Lung (tissue), 12 donors: ENCODE measurements around the gene HCN3. TPM values are rescaled to one million over a fixed set of nuclear protein-coding genes. Genes with fewer than 3 reads are reported as not detected.
A peak's percentile ranks its signal among the peaks of the same experiment; 100 is the strongest.

Experiments used
- ATAC-seq: fragments of 200-7000 bp; cut with Tn5 transposase; one replicate; pipeline ENCODE4 v1.9.1; 2020; ENCODE audit warnings: moderate number of reproducible peaks; ENCODE audit not compliant: insufficient read depth, low FRiP score
- DNase-seq, 3 donors: peaks; one replicate each; pipeline ENCODE4 v3.0.0-alpha.2; 2013 to 2017
- H3K27ac ChIP-seq, 2 donors: one replicate each; pipeline ENCODE4 v1.5.1; 2013; ENCODE audit warnings: mild to moderate bottlenecking in 2 of 2, moderate library complexity in 2 of 2, control low read depth in 1 of 2, inconsistent platforms in 1 of 2, low read depth in 1 of 2, low read length in 1 of 2
- H3K27me3 ChIP-seq, 3 donors: one replicate each; pipeline ENCODE4 v1.5.1; 2013; ENCODE audit warnings: low read length in 2 of 3; ENCODE audit not compliant: control insufficient read depth in 3 of 3, insufficient read depth in 3 of 3
- H3K36me3 ChIP-seq, 4 donors: one replicate each; pipeline ENCODE4 v1.5.1; 2013; ENCODE audit warnings: low read length in 4 of 4, mild to moderate bottlenecking in 1 of 4, moderate library complexity in 1 of 4; ENCODE audit not compliant: control insufficient read depth in 4 of 4, insufficient read depth in 4 of 4
- H3K4me1 ChIP-seq, 5 donors: one replicate each; pipeline ENCODE4 v1.5.1; 2013; ENCODE audit warnings: low read length in 5 of 5, mild to moderate bottlenecking in 2 of 5, moderate library complexity in 1 of 5; ENCODE audit not compliant: control insufficient read depth in 5 of 5, insufficient read depth in 5 of 5
- H3K4me3 ChIP-seq: one replicate; pipeline ENCODE4 v1.5.1; 2013; ENCODE audit warnings: mild to moderate bottlenecking, control low read depth, moderate library complexity
- H3K9ac ChIP-seq, 2 donors: one replicate each; pipeline ENCODE4 v1.5.1; 2013; ENCODE audit warnings: low read length in 2 of 2, control low read depth in 1 of 2; ENCODE audit not compliant: insufficient read depth in 1 of 2
- H3K9me3 ChIP-seq, 4 donors: one replicate each; pipeline ENCODE4 v1.5.1; 2013; ENCODE audit warnings: low read length in 3 of 4, mild to moderate bottlenecking in 1 of 4, moderate library complexity in 1 of 4; ENCODE audit not compliant: control insufficient read depth in 4 of 4, insufficient read depth in 3 of 4
- CTCF ChIP-seq: IDR thresholded peaks from 2 replicates; pipeline ENCODE4 v1.5.1; 2012; ENCODE audit warnings: mild to moderate bottlenecking; ENCODE audit errors: control extremely low read depth, extremely low read depth
- WGBS, 2 donors: extraction: QIAGEN DNeasy Blood & Tissue Kit; methylation state at CpG; one replicate each; pipeline ENCODE4 v1.1.7; 2013; 5-methylcytosine and 5-hydroxymethylcytosine counted together
- polyA plus RNA-seq, 2 donors: library from polyadenylated mRNA; stranded (reverse); fragments of 200-250 nt; gene quantifications; one replicate each; pipeline ENCODE4 v1.2.1, GENCODE V29; 2013
- total RNA-seq, 2 donors: library from RNA; depleted of rRNA in 1 of 2; stranded (reverse); fragments of >200 nt in 1 of 2; gene quantifications; one replicate each; pipeline ENCODE4 v1.2.1, GENCODE V29; 2014 to 2021
- donor health status: control.
- donor health status: control.
- donor health status: Bipolar disorder and iron deficiency.
- donor health status: healthy.
- donor health status: DM: yes; HTN: yes; CAD: no.

The HCN3 gene
- total and polyA plus RNA-seq, 4 donors: 1.0 to 4.7 (median 2.2) TPM

- H3K9me3 ChIP-seq: no peaks in the 10 kb centered on the region
- peak in 2 of 3 donors; percentile 38 to 60 for DNase-seq
- peaks cover 0 to 17% (median 6%) of the 10 kb centered on the region in 4 donors for H3K36me3 ChIP-seq
- H3K4me3 ChIP-seq: peak overlapping the region; percentile 85
- no peak for ATAC-seq
- H3K27ac ChIP-seq: peak overlapping the region; percentile 87 to 90
- no peaks in the 10 kb centered on the region for H3K27me3 ChIP-seq
- peak overlapping the region; percentile 86 to 90 for H3K9ac ChIP-seq
- TF ChIP-seq CTCF: no peak
- 6 to 9% methylated on average over 11 of the region's 11 CpGs for WGBS, 2 donors
- peaks cover 0 to 13% (median 3%) of the 10 kb centered on the region in 5 donors for H3K4me1 ChIP-seq
Measured at GRCh38 chr1:155309423-155310021, 32.3 kb downstream of the HCN3 start.

GRCh38 chr1:155313261-155313660, 36.0 kb downstream of the HCN3 start:
- Histone ChIP-seq H3K9ac (no peak overlapping the region), H3K36me3 (peaks cover 2 to 22% (median 9%) of the 10 kb centered on the region in 4 donors), H3K4me1 (peaks cover 0 to 13% (median 3%) of the 10 kb centered on the region in 5 donors), H3K4me3 (no peak overlapping the region), H3K27me3 (no peaks in the 10 kb centered on the region), H3K27ac (no peak overlapping the region), H3K9me3 (no peaks in the 10 kb centered on the region)
- DNase-seq: no peak
- WGBS, 2 donors: 87 to 89% methylated on average over 8 of the region's 8 CpGs
- TF ChIP-seq CTCF: no peak
- ATAC-seq: no peak

GRCh38 chr1:155316922-155317321, 39.7 kb downstream of the HCN3 start:
- Histone ChIP-seq H3K4me3 (no peak overlapping the region), H3K9ac (no peak overlapping the region), H3K27ac (no peak overlapping the region), H3K36me3 (peaks cover 5 to 27% (median 18%) of the 10 kb centered on the region in 4 donors), H3K27me3 (no peaks in the 10 kb centered on the region), H3K9me3 (no peaks in the 10 kb centered on the region), H3K4me1 (peaks cover 0 to 23% (median 8%) of the 10 kb centered on the region in 5 donors)
- 90 to 94% methylated on average over 3 of the region's 3 CpGs for WGBS, 2 donors
- no peak for TF ChIP-seq CTCF
- ATAC-seq (no peak), DNase-seq (no peak)

GRCh38 chr1:155318082-155318481, 40.8 kb downstream of the HCN3 start:
- no peak for DNase-seq

More at GRCh38 chr1:155318082-155318481, 40.8 kb downstream of the HCN3 start:
- no peaks in the 10 kb centered on the region for H3K9me3 ChIP-seq
- H3K36me3 ChIP-seq: peaks cover 2 to 22% (median 15%) of the 10 kb centered on the region in 4 donors
- peaks cover 0 to 30% (median 12%) of the 10 kb centered on the region in 5 donors for H3K4me1 ChIP-seq
- H3K4me3 ChIP-seq: no peak overlapping the region
- no peak overlapping the region for H3K27ac ChIP-seq
- H3K27me3 ChIP-seq: no peaks in the 10 kb centered on the region
- 96% methylated on average over 9 of the region's 9 CpGs for WGBS, 2 donors
- no peak overlapping the region for H3K9ac ChIP-seq
- ATAC-seq: no peak
- no peak for TF ChIP-seq CTCF
